ENCODE data around the gene PACRG. TPM values are rescaled to one million over a fixed set of nuclear protein-coding genes. Genes with fewer than 3 reads are reported as not detected.
A peak's percentile ranks its signal among the peaks of the same experiment; 100 is the strongest.

Gene PACRG
- polyA plus RNA-seq, 3 donors, result not detected

DNA sequence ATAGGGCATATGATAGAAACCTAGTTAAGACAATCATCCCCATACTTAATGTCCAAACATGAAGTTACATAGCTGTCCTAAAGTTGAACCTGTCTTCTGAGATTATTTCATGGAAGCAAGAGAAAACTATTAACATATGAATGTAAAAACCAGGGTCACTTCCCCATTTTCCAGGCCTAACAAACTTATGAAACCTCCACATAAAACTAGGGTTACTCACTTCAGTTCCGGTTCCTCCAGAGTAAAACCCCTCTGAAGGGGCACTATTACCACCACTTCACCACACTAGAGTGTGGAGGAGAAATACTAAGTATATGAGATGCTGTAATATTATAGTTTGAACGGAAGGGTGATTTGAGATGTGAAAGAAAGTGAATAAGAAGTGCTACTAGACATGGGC is 15.1 kb upstream of the PACRG start:
- Histone ChIP-seq H3K27ac (ENCODE audit: low read depth in 1 of 2, low read length in 2 of 2) (no peak overlapping the region), H4K20me1 (ENCODE audit: insufficient read depth, low read length) (no peaks in the 10 kb centered on the region), H2AFZ (ENCODE audit: insufficient read depth, low read depth, low read length, poor library complexity, severe bottlenecking) (no peak overlapping the region), H3K9me3 (replicated peaks in 1 of 2; ENCODE audit: control insufficient read depth in 1 of 2, insufficient read depth in 1 of 2, low read length in 2 of 2) (peaks cover 0 to 6% of the 10 kb centered on the region in 2 donors), H3K79me2 (ENCODE audit: insufficient read depth, low read length) (no peaks in the 10 kb centered on the region), H3K9ac (ENCODE audit: insufficient read depth, low read length, poor library complexity, severe bottlenecking) (no peak overlapping the region), H3K4me3 (replicated peaks in 1 of 3; ENCODE audit: low read depth in 2 of 3, low read length in 3 of 3) (no peak overlapping the region), H3K4me2 (replicated peaks; ENCODE audit: extremely low read depth, low read length, poor library complexity, severe bottlenecking) (no peak overlapping the region), H3K36me3 (replicated peaks in 1 of 2; ENCODE audit: control insufficient read depth in 1 of 2, insufficient read depth in 2 of 2, low read length in 2 of 2) (no peaks in the 10 kb centered on the region), H3K4me1 (ENCODE audit: control insufficient read depth in 1 of 2, insufficient read depth in 2 of 2, low read length in 2 of 2) (peaks cover 0 to 6% of the 10 kb centered on the region in 2 donors), H3K27me3 (ENCODE audit: control insufficient read depth in 2 of 2, insufficient read depth in 2 of 2, low read length in 2 of 2) (no peaks in the 10 kb centered on the region)
- Mint-ChIP-seq H3K9me3 (peaks cover 3 to 7% (median 5%) of the 10 kb centered on the region in 7 donors), H3K36me3 (no peaks in the 10 kb centered on the region), H3K27ac (peak overlapping the region in 2 of 7 donors; percentile 14 to 35), H3K4me3 (no peak overlapping the region), H3K27me3 (ENCODE audit: low read depth in 3 of 3) (peaks cover 0 to 4% (median 2%) of the 10 kb centered on the region in 3 donors), H3K4me1 (peaks cover 8% of the 10 kb centered on the region)
- no CpG with 5 or more reads among the region's 2 CpGs for WGBS (ENCODE audit: insufficient coverage)
- intact Hi-C loops (cut with micrococcal nuclease), result no loop called here
- peak; percentile 25 to 51 (median 43) for DNase-seq
- TF ChIP-seq, protein P1, sequence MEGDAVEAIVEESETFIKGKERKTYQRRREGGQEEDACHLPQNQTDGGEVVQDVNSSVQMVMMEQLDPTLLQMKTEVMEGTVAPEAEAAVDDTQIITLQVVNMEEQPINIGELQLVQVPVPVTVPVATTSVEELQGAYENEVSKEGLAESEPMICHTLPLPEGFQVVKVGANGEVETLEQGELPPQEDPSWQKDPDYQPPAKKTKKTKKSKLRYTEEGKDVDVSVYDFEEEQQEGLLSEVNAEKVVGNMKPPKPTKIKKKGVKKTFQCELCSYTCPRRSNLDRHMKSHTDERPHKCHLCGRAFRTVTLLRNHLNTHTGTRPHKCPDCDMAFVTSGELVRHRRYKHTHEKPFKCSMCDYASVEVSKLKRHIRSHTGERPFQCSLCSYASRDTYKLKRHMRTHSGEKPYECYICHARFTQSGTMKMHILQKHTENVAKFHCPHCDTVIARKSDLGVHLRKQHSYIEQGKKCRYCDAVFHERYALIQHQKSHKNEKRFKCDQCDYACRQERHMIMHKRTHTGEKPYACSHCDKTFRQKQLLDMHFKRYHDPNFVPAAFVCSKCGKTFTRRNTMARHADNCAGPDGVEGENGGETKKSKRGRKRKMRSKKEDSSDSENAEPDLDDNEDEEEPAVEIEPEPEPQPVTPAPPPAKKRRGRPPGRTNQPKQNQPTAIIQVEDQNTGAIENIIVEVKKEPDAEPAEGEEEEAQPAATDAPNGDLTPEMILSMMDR (IDR thresholded peaks at IDR 0.05), result no peak

DNA sequence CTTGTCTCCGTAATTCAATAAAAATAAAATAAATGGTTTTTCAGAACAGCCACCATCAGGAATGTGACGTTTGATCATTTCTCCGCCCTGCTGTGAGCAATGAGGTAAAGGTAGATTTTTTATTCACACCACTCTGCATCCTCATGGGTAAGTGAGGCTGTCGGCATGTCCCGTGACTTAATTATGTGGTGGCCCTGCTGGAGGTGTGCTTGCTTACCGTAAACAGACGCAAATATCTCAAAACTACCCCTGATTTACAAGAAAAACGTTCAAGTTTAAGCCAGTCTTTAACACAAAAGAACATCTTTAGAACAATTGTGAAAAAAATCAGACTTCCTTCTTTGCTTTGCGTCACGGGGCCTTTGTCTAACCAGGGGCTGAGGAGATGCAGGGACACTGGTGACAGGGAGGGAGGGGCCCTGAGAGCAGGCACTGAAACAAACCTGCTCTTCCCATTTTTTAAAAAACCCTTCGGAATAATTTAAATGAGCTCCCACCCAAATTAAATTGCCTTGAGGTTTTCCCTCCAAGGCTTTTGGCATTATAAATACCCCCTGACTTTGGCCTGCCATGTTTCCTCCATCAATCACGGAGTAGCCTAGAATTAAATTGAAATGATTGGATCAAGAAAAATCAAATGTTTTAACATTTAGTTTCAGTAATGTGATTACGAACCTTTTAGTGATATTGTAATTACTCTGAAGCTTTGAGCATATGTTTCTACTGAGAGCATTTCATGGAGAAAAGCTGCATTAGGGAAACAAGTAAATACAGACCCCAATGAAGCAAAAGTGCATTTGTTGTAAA is 13.6 kb upstream of the PACRG start:
- H3K4me1 ChIP-seq (ENCODE audit: control insufficient read depth in 1 of 2, insufficient read depth in 2 of 2, low read length in 2 of 2), result peaks cover 0 to 6% of the 10 kb centered on the region in 2 donors
- TF ChIP-seq, protein P1 (IDR thresholded peaks at IDR 0.05), result no peak
- no peak for DNase-seq
- no peak overlapping the region for H2AFZ ChIP-seq (ENCODE audit: insufficient read depth, low read depth, low read length, poor library complexity, severe bottlenecking)
- Mint-ChIP-seq H3K4me1 (peaks cover 8% of the 10 kb centered on the region), H3K9me3 (peaks cover 3 to 10% (median 5%) of the 10 kb centered on the region in 7 donors), H3K36me3 (no peaks in the 10 kb centered on the region), H3K27ac (peak overlapping the region in 1 of 7 donors; percentile 11), H3K27me3 (ENCODE audit: low read depth in 3 of 3) (peaks cover 0 to 4% (median 2%) of the 10 kb centered on the region in 3 donors), H3K4me3 (no peak overlapping the region)
- peaks cover 0 to 6% of the 10 kb centered on the region in 2 donors for H3K9me3 ChIP-seq (replicated peaks in 1 of 2; ENCODE audit: control insufficient read depth in 1 of 2, insufficient read depth in 1 of 2, low read length in 2 of 2)
- H3K79me2 ChIP-seq (ENCODE audit: insufficient read depth, low read length), result no peaks in the 10 kb centered on the region
- no peaks in the 10 kb centered on the region for H3K36me3 ChIP-seq (replicated peaks in 1 of 2; ENCODE audit: control insufficient read depth in 1 of 2, insufficient read depth in 2 of 2, low read length in 2 of 2)
- intact Hi-C loops (cut with micrococcal nuclease), result no loop called here
- no peak overlapping the region for H3K9ac ChIP-seq (ENCODE audit: insufficient read depth, low read length, poor library complexity, severe bottlenecking)
- WGBS (ENCODE audit: insufficient coverage), result 100% methylated on average over 3 of the region's 13 CpGs
- H3K27me3 ChIP-seq (ENCODE audit: control insufficient read depth in 2 of 2, insufficient read depth in 2 of 2, low read length in 2 of 2), result no peaks in the 10 kb centered on the region
- H3K4me2 ChIP-seq (replicated peaks; ENCODE audit: extremely low read depth, low read length, poor library complexity, severe bottlenecking), result no peak overlapping the region
- H4K20me1 ChIP-seq (ENCODE audit: insufficient read depth, low read length), result no peaks in the 10 kb centered on the region
- H3K4me3 ChIP-seq (replicated peaks in 1 of 3; ENCODE audit: low read depth in 2 of 3, low read length in 3 of 3), result no peak overlapping the region
- no peak overlapping the region for H3K27ac ChIP-seq (ENCODE audit: low read depth in 1 of 2, low read length in 2 of 2)
